ENCODE measurements around the gene CALHM3. TPM values are rescaled to one million over a fixed set of nuclear protein-coding genes. Genes with fewer than 3 reads are reported as not detected.

The CALHM3 gene
- polyA plus RNA-seq, 1 donor: 0.13 TPM

GRCh38 chr10:103450201-103450695 is 28.8 kb downstream of the CALHM3 start:
- no CpG with 5 or more reads among the region's 12 CpGs for WGBS (ENCODE audit: insufficient coverage, low lambda C conversion rate)
- no peak overlapping the region for H3K4me3 ChIP-seq (ENCODE audit: low read length)
- H3K9me3 ChIP-seq (ENCODE audit: control insufficient read depth, low read depth, low read length): peaks cover 3% of the 10 kb centered on the region
- peaks cover 33% of the 10 kb centered on the region for H3K36me3 ChIP-seq (ENCODE audit: control insufficient read depth, insufficient read depth, low read length)
- peaks cover 7% of the 10 kb centered on the region for H3K4me1 ChIP-seq (ENCODE audit: control insufficient read depth, insufficient read depth, low read length)
- peaks cover 2% of the 10 kb centered on the region for H3K27me3 ChIP-seq (ENCODE audit: control insufficient read depth, insufficient read depth, low read length)
- no peak overlapping the region for H3K27ac ChIP-seq (ENCODE audit: low read length)
- no peak for DNase-seq

- peaks cover 2% of the 10 kb centered on the region for H3K27me3 ChIP-seq (ENCODE audit: control insufficient read depth, insufficient read depth, low read length)
- no peak overlapping the region for H3K4me3 ChIP-seq (ENCODE audit: low read length)
- peaks cover 41% of the 10 kb centered on the region for H3K36me3 ChIP-seq (ENCODE audit: control insufficient read depth, insufficient read depth, low read length)
- 100% methylated on average over 3 of the region's 34 CpGs for WGBS (ENCODE audit: insufficient coverage, low lambda C conversion rate)
- peaks cover 3% of the 10 kb centered on the region for H3K9me3 ChIP-seq (ENCODE audit: control insufficient read depth, low read depth, low read length)
- peaks cover 7% of the 10 kb centered on the region for H3K4me1 ChIP-seq (ENCODE audit: control insufficient read depth, insufficient read depth, low read length)
- no peak overlapping the region for H3K27ac ChIP-seq (ENCODE audit: low read length)
- DNase-seq: no peak
Observed at GRCh38 chr10:103449208-103450144, 29.6 kb downstream of the CALHM3 start.

GRCh38 chr10:103448746-103449145 is 30.3 kb downstream of the CALHM3 start:
- H3K27ac ChIP-seq (ENCODE audit: low read length): no peak overlapping the region
- H3K4me3 ChIP-seq (ENCODE audit: low read length): no peak overlapping the region
- DNase-seq: no peak
- no CpG with 5 or more reads among the region's 1 CpG for WGBS (ENCODE audit: insufficient coverage, low lambda C conversion rate)
- peaks cover 2% of the 10 kb centered on the region for H3K27me3 ChIP-seq (ENCODE audit: control insufficient read depth, insufficient read depth, low read length)
- peaks cover 7% of the 10 kb centered on the region for H3K4me1 ChIP-seq (ENCODE audit: control insufficient read depth, insufficient read depth, low read length)
- H3K9me3 ChIP-seq (ENCODE audit: control insufficient read depth, low read depth, low read length): peaks cover 3% of the 10 kb centered on the region
- H3K36me3 ChIP-seq (ENCODE audit: control insufficient read depth, insufficient read depth, low read length): peaks cover 48% of the 10 kb centered on the region

- Histone ChIP-seq H3K36me3 (ENCODE audit: control insufficient read depth, insufficient read depth, low read length) (peaks cover 64% of the 10 kb centered on the region), H3K27ac (ENCODE audit: low read length) (no peak overlapping the region), H3K4me1 (ENCODE audit: control insufficient read depth, insufficient read depth, low read length) (peaks cover 3% of the 10 kb centered on the region), H3K9me3 (ENCODE audit: control insufficient read depth, low read depth, low read length) (peaks cover 3% of the 10 kb centered on the region), H3K4me3 (ENCODE audit: low read length) (no peak overlapping the region), H3K27me3 (ENCODE audit: control insufficient read depth, insufficient read depth, low read length) (no peaks in the 10 kb centered on the region)
- DNase-seq: no peak
- no CpG with 5 or more reads among the region's 23 CpGs for WGBS (ENCODE audit: insufficient coverage, low lambda C conversion rate)
Observed at GRCh38 chr10:103447187-103447586, 31.9 kb downstream of the CALHM3 start.

- Histone ChIP-seq H3K9me3 (ENCODE audit: control insufficient read depth, low read depth, low read length) (no peaks in the 10 kb centered on the region), H3K4me1 (ENCODE audit: control insufficient read depth, insufficient read depth, low read length) (no peaks in the 10 kb centered on the region), H3K27me3 (ENCODE audit: control insufficient read depth, insufficient read depth, low read length) (no peaks in the 10 kb centered on the region), H3K36me3 (ENCODE audit: control insufficient read depth, insufficient read depth, low read length) (peaks cover 75% of the 10 kb centered on the region), H3K27ac (ENCODE audit: low read length) (no peak overlapping the region), H3K4me3 (ENCODE audit: low read length) (no peak overlapping the region)
- DNase-seq: no peak
- WGBS (ENCODE audit: insufficient coverage, low lambda C conversion rate): no CpG with 5 or more reads among the region's 12 CpGs
Observed at GRCh38 chr10:103445767-103446567, 33.1 kb downstream of the CALHM3 start.

- H3K36me3 ChIP-seq (ENCODE audit: control insufficient read depth, insufficient read depth, low read length): peaks cover 81% of the 10 kb centered on the region
- no peak overlapping the region for H3K27ac ChIP-seq (ENCODE audit: low read length)
- no peak for DNase-seq
- H3K4me1 ChIP-seq (ENCODE audit: control insufficient read depth, insufficient read depth, low read length): no peaks in the 10 kb centered on the region
- no peak overlapping the region for H3K4me3 ChIP-seq (ENCODE audit: low read length)
- no peaks in the 10 kb centered on the region for H3K9me3 ChIP-seq (ENCODE audit: control insufficient read depth, low read depth, low read length)
- 100% methylated on average over 1 of the region's 9 CpGs for WGBS (ENCODE audit: insufficient coverage, low lambda C conversion rate)
- no peaks in the 10 kb centered on the region for H3K27me3 ChIP-seq (ENCODE audit: control insufficient read depth, insufficient read depth, low read length)
Observed at GRCh38 chr10:103445366-103445765, 33.7 kb downstream of the CALHM3 start.

- WGBS (ENCODE audit: insufficient coverage, low lambda C conversion rate): no CpG with 5 or more reads among the region's 10 CpGs
- H3K4me1 ChIP-seq (ENCODE audit: control insufficient read depth, insufficient read depth, low read length): no peaks in the 10 kb centered on the region
- peaks cover 87% of the 10 kb centered on the region for H3K36me3 ChIP-seq (ENCODE audit: control insufficient read depth, insufficient read depth, low read length)
Observed at GRCh38 chr10:103444478-103444877, 34.6 kb downstream of the CALHM3 start.

GRCh38 chr10:103443475-103444185 is 35.4 kb downstream of the CALHM3 start:
- Histone ChIP-seq H3K4me3 (ENCODE audit: low read length) (no peak overlapping the region), H3K4me1 (ENCODE audit: control insufficient read depth, insufficient read depth, low read length) (no peaks in the 10 kb centered on the region), H3K9me3 (ENCODE audit: control insufficient read depth, low read depth, low read length) (no peaks in the 10 kb centered on the region), H3K27ac (ENCODE audit: low read length) (no peak overlapping the region), H3K27me3 (ENCODE audit: control insufficient read depth, insufficient read depth, low read length) (no peaks in the 10 kb centered on the region), H3K36me3 (ENCODE audit: control insufficient read depth, insufficient read depth, low read length) (peaks cover 86% of the 10 kb centered on the region)
- no peak for DNase-seq
- 100% methylated on average over 2 of the region's 23 CpGs for WGBS (ENCODE audit: insufficient coverage, low lambda C conversion rate)

More at GRCh38 chr10:103444478-103444877, 34.6 kb downstream of the CALHM3 start:
- H3K27me3 ChIP-seq (ENCODE audit: control insufficient read depth, insufficient read depth, low read length): no peaks in the 10 kb centered on the region
- no peak overlapping the region for H3K4me3 ChIP-seq (ENCODE audit: low read length)
- DNase-seq: no peak
- H3K9me3 ChIP-seq (ENCODE audit: control insufficient read depth, low read depth, low read length): no peaks in the 10 kb centered on the region
- H3K27ac ChIP-seq (ENCODE audit: low read length): no peak overlapping the region

DNA sequence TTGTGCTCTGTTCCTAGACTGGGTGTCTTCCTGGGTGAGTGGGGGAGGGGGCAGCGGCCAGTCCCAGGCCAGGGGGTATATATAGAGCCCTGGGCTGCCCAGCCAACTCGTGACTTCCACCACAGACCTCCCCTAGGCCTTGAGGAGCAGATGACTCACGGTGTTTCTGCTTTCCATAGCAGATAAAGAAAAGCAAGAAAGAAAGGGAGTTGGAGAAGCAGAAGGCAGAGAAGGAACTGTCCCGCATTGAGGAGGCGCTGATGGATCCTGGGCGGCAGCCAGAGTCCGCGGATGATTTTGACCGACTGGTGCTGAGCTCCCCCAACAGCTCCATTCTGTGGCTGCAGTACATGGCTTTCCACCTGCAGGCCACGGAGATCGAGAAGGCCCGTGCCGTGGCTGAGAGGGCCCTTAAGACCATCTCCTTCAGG is 37.0 kb downstream of the CALHM3 start:
- no peak for DNase-seq
- H3K4me1 ChIP-seq (ENCODE audit: control insufficient read depth, insufficient read depth, low read length): no peaks in the 10 kb centered on the region
- H3K27me3 ChIP-seq (ENCODE audit: control insufficient read depth, insufficient read depth, low read length): no peaks in the 10 kb centered on the region
- no peak overlapping the region for H3K4me3 ChIP-seq (ENCODE audit: low read length)
- 100% methylated on average over 1 of the region's 13 CpGs for WGBS (ENCODE audit: insufficient coverage, low lambda C conversion rate)
- peaks cover 94% of the 10 kb centered on the region for H3K36me3 ChIP-seq (ENCODE audit: control insufficient read depth, insufficient read depth, low read length)
- H3K9me3 ChIP-seq (ENCODE audit: control insufficient read depth, low read depth, low read length): no peaks in the 10 kb centered on the region
- no peak overlapping the region for H3K27ac ChIP-seq (ENCODE audit: low read length)

DNA sequence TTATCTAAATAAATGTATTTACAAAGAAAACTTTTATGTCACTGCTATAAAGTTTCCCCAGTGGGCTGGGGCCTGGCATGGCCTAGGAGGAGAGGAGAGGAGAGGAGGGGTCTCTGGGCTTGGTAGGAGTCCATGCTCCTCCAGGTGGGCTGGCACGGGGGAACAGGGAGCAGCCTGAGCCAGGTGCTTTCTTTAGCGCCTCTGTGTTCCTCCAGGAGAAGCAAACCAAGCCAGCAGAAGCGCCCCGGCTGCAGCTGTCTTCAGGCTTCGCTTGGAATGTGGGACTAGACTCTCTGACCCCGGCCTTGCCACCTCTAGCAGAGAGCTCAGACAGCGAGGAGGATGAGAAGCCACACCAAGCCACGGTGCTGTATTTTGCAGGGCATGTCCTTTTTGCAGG is 37.4 kb downstream of the CALHM3 start:
- WGBS (ENCODE audit: insufficient coverage, low lambda C conversion rate): no CpG with 5 or more reads among the region's 8 CpGs
- Histone ChIP-seq H3K27ac (ENCODE audit: low read length) (no peak overlapping the region), H3K27me3 (ENCODE audit: control insufficient read depth, insufficient read depth, low read length) (no peaks in the 10 kb centered on the region), H3K36me3 (ENCODE audit: control insufficient read depth, insufficient read depth, low read length) (peaks cover 94% of the 10 kb centered on the region), H3K9me3 (ENCODE audit: control insufficient read depth, low read depth, low read length) (no peaks in the 10 kb centered on the region), H3K4me1 (ENCODE audit: control insufficient read depth, insufficient read depth, low read length) (no peaks in the 10 kb centered on the region), H3K4me3 (ENCODE audit: low read length) (no peak overlapping the region)
- no peak for DNase-seq

All from large intestine (tissue), 3 donors.